Measurements from ENCODE around the gene CTSH.
A peak's percentile ranks its signal among the peaks of the same experiment; 100 is the strongest.
"Not testable (repeated sequence)": the region's sequence is repeated elsewhere in the genome, so short reads cannot be mapped to it uniquely, and the experiment has no call there.

Gene CTSH

GRCh38 chr15:78921517-78921916, 23.3 kb downstream of the CTSH start:
- DNase-seq, result no peak

GRCh38 chr15:78917888-78918287, 27.0 kb downstream of the CTSH start:
- no peak for DNase-seq

GRCh38 chr15:78916088-78916487, 28.8 kb downstream of the CTSH start:
- no peak for DNase-seq

GRCh38 chr15:78915341-78916087, 29.3 kb downstream of the CTSH start:
- DNase-seq, result no peak

- no peak for DNase-seq
These were observed 30.6 kb downstream of the CTSH start for GRCh38 chr15:78914027-78914764.

- DNase-seq, result no peak
These were observed 31.8 kb downstream of the CTSH start for GRCh38 chr15:78913012-78913411.

GRCh38 chr15:78912316-78912715, 32.5 kb downstream of the CTSH start:
- no peak for DNase-seq

GRCh38 chr15:78910271-78910670, 34.6 kb downstream of the CTSH start:
- no peak for DNase-seq

- peak; percentile 23 for DNase-seq
These were observed 35.0 kb downstream of the CTSH start for GRCh38 chr15:78909791-78910228.

- no peak for DNase-seq
These were observed 35.6 kb downstream of the CTSH start for GRCh38 chr15:78909160-78909695.

GRCh38 chr15:78907577-78907976, 37.3 kb downstream of the CTSH start:
- no peak for DNase-seq

GRCh38 chr15:78906316-78906620, 38.6 kb downstream of the CTSH start:
- DNase-seq, result no peak

- no peak for DNase-seq
These were observed 40.1 kb downstream of the CTSH start for GRCh38 chr15:78904599-78905358.

- not testable (repeated sequence) for DNase-seq
These were observed 42.4 kb downstream of the CTSH start for GRCh38 chr15:78902281-78903032.

GRCh38 chr15:78900819-78901533, 43.9 kb downstream of the CTSH start:
- not testable (repeated sequence) for DNase-seq

GRCh38 chr15:78898540-78898939, 46.3 kb downstream of the CTSH start:
- no peak for DNase-seq

GRCh38 chr15:78895471-78895870, 49.4 kb downstream of the CTSH start:
- DNase-seq, result no peak

GRCh38 chr15:78893538-78893937, 51.3 kb downstream of the CTSH start:
- no peak for DNase-seq

GRCh38 chr15:78889000-78889399, 55.8 kb downstream of the CTSH start:
- DNase-seq, result no peak

GRCh38 chr15:78881681-78882080, 63.2 kb downstream of the CTSH start:
- no peak for DNase-seq

GRCh38 chr15:78880813-78881212, 64.0 kb downstream of the CTSH start:
- DNase-seq, result no peak

- no peak for DNase-seq
These were observed 64.7 kb downstream of the CTSH start for GRCh38 chr15:78880242-78880533.
